Measurements from ENCODE around the gene IL33. TPM values are rescaled to one million over a fixed set of nuclear protein-coding genes. Genes with fewer than 3 reads are reported as not detected.

Gene IL33
- total RNA-seq, 2 experiments from 2014 or later = not detected

- no peaks in the 10 kb centered on the region for H3K79me2 ChIP-seq (ENCODE audit: insufficient read depth, low read depth, low read length)
- no peak overlapping the region for H3K4me2 ChIP-seq (ENCODE audit: low read length)
- no TSS peak for BruUV-seq (replicated peaks)
- H3K27ac ChIP-seq (ENCODE audit: low read depth, low read length, poor library complexity, severe bottlenecking) = no peak overlapping the region
- CTCF ChIA-PET (ENCODE audit: unreplicated experiment) = no interaction called here
- intact Hi-C loops (cut with micrococcal nuclease; ENCODE audit: unreplicated experiment) = no loop called here
- H3K9me2 ChIP-seq (ENCODE audit: insufficient read depth, low read length) = no peaks in the 10 kb centered on the region
- H4K20me1 ChIP-seq (ENCODE audit: insufficient read depth, low read length) = no peaks in the 10 kb centered on the region
- no peaks in the 10 kb centered on the region for H3K9me3 ChIP-seq (ENCODE audit: low read length)
- no peaks in the 10 kb centered on the region for H3K36me3 ChIP-seq (ENCODE audit: insufficient read depth, low read length)
- no peak for DNase-seq (ENCODE audit: low spot score)
- no peaks in the 10 kb centered on the region for H3K4me1 ChIP-seq (ENCODE audit: insufficient read depth, low read length, poor library complexity, severe bottlenecking)
- no peak overlapping the region for H3K4me3 ChIP-seq (ENCODE audit: low read depth, low read length, poor library complexity, severe bottlenecking)
- TF ChIP-seq CTCF (conservative IDR thresholded peaks at IDR 0.05; ENCODE audit: low read length) (no peak), EZH2phosphoT487 (IDR thresholded peaks at IDR 0.05; ENCODE audit: borderline replicate concordance, low read depth, low read length) (no peak)
- H2AFZ ChIP-seq (ENCODE audit: low read length) = no peak overlapping the region
- POLR2A ChIA-PET = no interaction called here
Observed at GRCh38 chr9:6224393-6225154, 9.0 kb downstream of the IL33 start.

- Histone ChIP-seq H3K9me2 (ENCODE audit: insufficient read depth, low read length) (no peaks in the 10 kb centered on the region), H3K4me2 (ENCODE audit: low read length) (no peak overlapping the region), H3K36me3 (ENCODE audit: insufficient read depth, low read length) (no peaks in the 10 kb centered on the region), H3K27ac (ENCODE audit: low read depth, low read length, poor library complexity, severe bottlenecking) (no peak overlapping the region), H3K4me1 (ENCODE audit: insufficient read depth, low read length, poor library complexity, severe bottlenecking) (no peaks in the 10 kb centered on the region), H2AFZ (ENCODE audit: low read length) (no peak overlapping the region), H4K20me1 (ENCODE audit: insufficient read depth, low read length) (no peaks in the 10 kb centered on the region), H3K79me2 (ENCODE audit: insufficient read depth, low read depth, low read length) (no peaks in the 10 kb centered on the region), H3K9me3 (ENCODE audit: low read length) (no peaks in the 10 kb centered on the region), H3K4me3 (ENCODE audit: low read depth, low read length, poor library complexity, severe bottlenecking) (no peak overlapping the region)
- ChIA-PET CTCF (ENCODE audit: unreplicated experiment) (no interaction called here), POLR2A (no interaction called here)
- intact Hi-C loops (cut with micrococcal nuclease; ENCODE audit: unreplicated experiment) = no loop called here
- TF ChIP-seq CTCF (conservative IDR thresholded peaks at IDR 0.05; ENCODE audit: low read length) (no peak), EZH2phosphoT487 (IDR thresholded peaks at IDR 0.05; ENCODE audit: borderline replicate concordance, low read depth, low read length) (no peak)
- DNase-seq (ENCODE audit: low spot score) = no peak
- no TSS peak for BruUV-seq (replicated peaks)
Observed at GRCh38 chr9:6226696-6227095, 11.1 kb downstream of the IL33 start.

DNA sequence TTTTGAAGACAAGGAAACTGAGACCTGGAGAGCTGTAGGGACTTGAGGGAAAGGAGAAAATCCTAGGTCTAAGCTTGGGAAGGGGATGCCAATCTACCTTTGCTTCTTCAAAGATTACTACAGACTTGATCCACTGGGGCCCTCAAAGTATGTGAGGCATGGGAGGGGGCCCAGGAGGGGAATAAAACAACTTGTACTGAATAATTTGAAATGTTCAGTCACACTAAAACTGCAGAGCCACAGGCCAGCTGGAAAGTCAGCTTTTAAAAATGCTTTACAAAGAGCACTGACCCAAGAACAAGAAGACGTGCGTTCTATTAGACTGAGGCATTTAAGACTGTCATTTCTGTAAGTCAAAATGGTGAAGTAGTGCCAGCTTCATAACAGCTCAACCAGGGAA lies 13.6 kb downstream of the IL33 start:
- intact Hi-C loops (cut with micrococcal nuclease; ENCODE audit: unreplicated experiment) = no loop called here
- TF ChIP-seq EZH2phosphoT487 (IDR thresholded peaks at IDR 0.05; ENCODE audit: borderline replicate concordance, low read depth, low read length) (no peak), CTCF (conservative IDR thresholded peaks at IDR 0.05; ENCODE audit: low read length) (no peak)
- Histone ChIP-seq H3K4me2 (ENCODE audit: low read length) (no peak overlapping the region), H3K4me3 (ENCODE audit: low read depth, low read length, poor library complexity, severe bottlenecking) (no peak overlapping the region), H4K20me1 (ENCODE audit: insufficient read depth, low read length) (no peaks in the 10 kb centered on the region), H3K27ac (ENCODE audit: low read depth, low read length, poor library complexity, severe bottlenecking) (no peak overlapping the region), H3K4me1 (ENCODE audit: insufficient read depth, low read length, poor library complexity, severe bottlenecking) (no peaks in the 10 kb centered on the region), H3K36me3 (ENCODE audit: insufficient read depth, low read length) (no peaks in the 10 kb centered on the region), H2AFZ (ENCODE audit: low read length) (no peak overlapping the region), H3K9me3 (ENCODE audit: low read length) (no peaks in the 10 kb centered on the region), H3K79me2 (ENCODE audit: insufficient read depth, low read depth, low read length) (no peaks in the 10 kb centered on the region), H3K9me2 (ENCODE audit: insufficient read depth, low read length) (no peaks in the 10 kb centered on the region)
- no peak for DNase-seq (ENCODE audit: low spot score)
- BruUV-seq (replicated peaks) = no TSS peak
- ChIA-PET POLR2A (no interaction called here), CTCF (ENCODE audit: unreplicated experiment) (no interaction called here)
